Panc1 (cell line): Measurements from ENCODE around the gene CDCA4. TPM values are rescaled to one million over a fixed set of nuclear protein-coding genes. Genes with fewer than 3 reads are reported as not detected.

Source experiments
- ATAC-seq: fragments of 200-7000 bp; cut with Tn5 transposase; 2 replicates; pipeline ENCODE4 v1.9.1; 2020; ENCODE audit warnings: mild to moderate bottlenecking, moderate library complexity
- BruUV-seq: library from RNA; stranded (reverse); fragments of 400-500 nt; replicated peaks from 2 replicates; lab custom pipeline; 2021; lab: Mats Ljungman, UMichigan
- CTCF ChIA-PET: fragments of 300-600 bp; sonication (Branson Sonifier 250); formaldehyde crosslinking; loops from one replicate; lab custom pipeline; 2022; ENCODE audit warnings: antibody characterized with exemption; lab: Charles Lee
- POLR2A ChIA-PET: fragments of 300-600 bp; sonication (Branson Sonifier 250); formaldehyde crosslinking; loops from one replicate; lab custom pipeline; 2022; ENCODE audit warnings: antibody characterized with exemption; lab: Charles Lee
- DNase-seq: peaks from one replicate; pipeline ENCODE4 v3.0.0-alpha.2; 2010; ENCODE audit warnings: low read depth, low spot score
- H3K27ac ChIP-seq: 2 replicates; pipeline ENCODE4 v1.5.1; 2011; ENCODE audit warnings: mild to moderate bottlenecking, low read length, inconsistent platforms
- H3K27me3 ChIP-seq: fragments of 200-500 bp; sonication (Bioruptor generic); 2 replicates; pipeline ENCODE4 v1.6.0; 2014; ENCODE audit warnings: low read length, inconsistent platforms; ENCODE audit not compliant: control insufficient read depth, insufficient read depth
- H3K36me3 ChIP-seq: fragments of 200-500 bp; sonication (Bioruptor generic); 2 replicates; pipeline ENCODE4 v1.5.1; 2014; ENCODE audit warnings: inconsistent platforms, mild to moderate bottlenecking, low read length, moderate library complexity; ENCODE audit not compliant: control insufficient read depth, insufficient read depth
- H3K4me1 ChIP-seq: 2 replicates; pipeline ENCODE4 v1.5.1; 2011; ENCODE audit warnings: inconsistent platforms, mild to moderate bottlenecking, low read length, moderate library complexity; ENCODE audit not compliant: control insufficient read depth, insufficient read depth
- H3K4me3 ChIP-seq, 2 experiments: 2 replicates each; pipeline ENCODE4 v1.5.1; 2011 to 2012; ENCODE audit warnings: low read depth in 2 of 2, low read length in 2 of 2, mild to moderate bottlenecking in 2 of 2, inconsistent platforms in 1 of 2, moderate library complexity in 1 of 2
- H3K9me3 ChIP-seq: fragments of 200-500 bp; sonication (Bioruptor generic); 2 replicates; pipeline ENCODE4 v1.5.1; 2014; ENCODE audit warnings: low read depth, mild to moderate bottlenecking, inconsistent platforms, low read length, moderate library complexity; ENCODE audit not compliant: control insufficient read depth, insufficient read depth
- CTCF ChIP-seq: fragments of 450-650 bp; IDR thresholded peaks from 2 replicates; pipeline ENCODE4 v1.5.1; 2017; ENCODE audit warnings: mild to moderate bottlenecking
- POLR2AphosphoS5 ChIP-seq: IDR thresholded peaks from 2 replicates; pipeline ENCODE4 v1.6.1; 2012; ENCODE audit warnings: mild to moderate bottlenecking, low read depth, low read length, moderate library complexity
- SIN3A ChIP-seq: IDR thresholded peaks from 2 replicates; pipeline ENCODE4 v1.6.1; 2012; ENCODE audit warnings: low read depth, mild to moderate bottlenecking, low read length, moderate library complexity, borderline replicate concordance; ENCODE audit not compliant: insufficient read depth
- TCF7L2 ChIP-seq: IDR thresholded peaks from 2 replicates; pipeline ENCODE4 v1.6.1; 2011; ENCODE audit warnings: mild to moderate bottlenecking, low read depth, low read length, inconsistent platforms
- in situ Hi-C: cut with HindIII; loops from 2 replicates; pipeline ENCODE4 v1.10.0; 2016; ENCODE audit warnings: low sequenced_read_pairs, low pct_unique_long_range_greater_than_20kb
- intact Hi-C: fragments of 100-400 bp; cut with micrococcal nuclease; formaldehyde crosslinking; loops from one replicate; pipeline ENCODE4 v1.10.0; 2022; ENCODE audit not compliant: unreplicated experiment
- total RNA-seq: library from RNA; stranded (reverse); gene quantifications from one replicate; pipeline ENCODE4 v1.2.1, GENCODE V29; 2021; ENCODE audit not compliant: unreplicated experiment
- TF ChIP-seq, protein P1 (sequence below), 2 experiments: IDR thresholded peaks; 2 replicates each; pipeline ENCODE4 v1.6.1; 2011 to 2012; ENCODE audit warnings: low read depth in 2 of 2, control low read depth in 1 of 2, low read length in 1 of 2, mild to moderate bottlenecking in 1 of 2, moderate library complexity in 1 of 2; ENCODE audit not compliant: insufficient read depth in 1 of 2

The CDCA4 gene
- total RNA-seq, 1 experiment from 2014 or later, result 39.9 TPM

- no peaks in the 10 kb centered on the region for H3K27me3 ChIP-seq
- no peak overlapping the region for H3K27ac ChIP-seq
- no TSS peak for BruUV-seq
- no peak for TF ChIP-seq CTCF
- TF ChIP-seq POLR2AphosphoS5, result no peak
- TF ChIP-seq SIN3A, result no peak
- TF ChIP-seq, protein P1, sequence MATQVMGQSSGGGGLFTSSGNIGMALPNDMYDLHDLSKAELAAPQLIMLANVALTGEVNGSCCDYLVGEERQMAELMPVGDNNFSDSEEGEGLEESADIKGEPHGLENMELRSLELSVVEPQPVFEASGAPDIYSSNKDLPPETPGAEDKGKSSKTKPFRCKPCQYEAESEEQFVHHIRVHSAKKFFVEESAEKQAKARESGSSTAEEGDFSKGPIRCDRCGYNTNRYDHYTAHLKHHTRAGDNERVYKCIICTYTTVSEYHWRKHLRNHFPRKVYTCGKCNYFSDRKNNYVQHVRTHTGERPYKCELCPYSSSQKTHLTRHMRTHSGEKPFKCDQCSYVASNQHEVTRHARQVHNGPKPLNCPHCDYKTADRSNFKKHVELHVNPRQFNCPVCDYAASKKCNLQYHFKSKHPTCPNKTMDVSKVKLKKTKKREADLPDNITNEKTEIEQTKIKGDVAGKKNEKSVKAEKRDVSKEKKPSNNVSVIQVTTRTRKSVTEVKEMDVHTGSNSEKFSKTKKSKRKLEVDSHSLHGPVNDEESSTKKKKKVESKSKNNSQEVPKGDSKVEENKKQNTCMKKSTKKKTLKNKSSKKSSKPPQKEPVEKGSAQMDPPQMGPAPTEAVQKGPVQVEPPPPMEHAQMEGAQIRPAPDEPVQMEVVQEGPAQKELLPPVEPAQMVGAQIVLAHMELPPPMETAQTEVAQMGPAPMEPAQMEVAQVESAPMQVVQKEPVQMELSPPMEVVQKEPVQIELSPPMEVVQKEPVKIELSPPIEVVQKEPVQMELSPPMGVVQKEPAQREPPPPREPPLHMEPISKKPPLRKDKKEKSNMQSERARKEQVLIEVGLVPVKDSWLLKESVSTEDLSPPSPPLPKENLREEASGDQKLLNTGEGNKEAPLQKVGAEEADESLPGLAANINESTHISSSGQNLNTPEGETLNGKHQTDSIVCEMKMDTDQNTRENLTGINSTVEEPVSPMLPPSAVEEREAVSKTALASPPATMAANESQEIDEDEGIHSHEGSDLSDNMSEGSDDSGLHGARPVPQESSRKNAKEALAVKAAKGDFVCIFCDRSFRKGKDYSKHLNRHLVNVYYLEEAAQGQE (IDR thresholded peaks at IDR 0.05; ENCODE audit: insufficient read depth in 1 of 2, low read depth in 2 of 2, low read length in 1 of 2), result no peak
- TF ChIP-seq TCF7L2, result no peak
- CTCF ChIA-PET, result no interaction called here
- no peaks in the 10 kb centered on the region for H3K36me3 ChIP-seq
- H3K4me3 ChIP-seq, result no peak overlapping the region
- no peaks in the 10 kb centered on the region for H3K4me1 ChIP-seq
- DNase-seq (no peak), ATAC-seq (no peak)
- in situ Hi-C loops, result no loop called here
- POLR2A ChIA-PET, result no interaction called here
- intact Hi-C loops, result no loop called here
- no peaks in the 10 kb centered on the region for H3K9me3 ChIP-seq
These were observed 30.6 kb upstream of the CDCA4 start for GRCh38 chr14:105051182-105052109.

DNA sequence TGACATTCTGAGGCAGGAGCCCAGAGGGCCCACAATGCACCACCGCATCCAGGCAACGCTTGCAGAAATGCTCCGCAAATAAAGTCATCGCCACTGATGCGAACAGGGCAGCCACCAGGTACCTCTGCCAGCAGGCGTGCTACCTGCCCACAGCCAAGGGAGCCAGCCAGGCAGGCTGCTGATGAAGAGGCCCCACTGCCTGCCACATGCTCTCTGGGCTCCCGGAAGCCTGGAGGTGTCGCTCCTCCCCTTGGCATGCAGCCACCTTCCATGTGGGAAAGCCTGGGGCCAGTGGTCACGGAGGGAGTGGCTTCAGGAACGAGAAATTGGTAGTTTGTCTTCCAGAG, 29.6 kb upstream of the CDCA4 start:
- TF ChIP-seq, protein P1 (IDR thresholded peaks at IDR 0.05; ENCODE audit: insufficient read depth in 1 of 2, low read depth in 2 of 2, low read length in 1 of 2), result no peak
- no peak for TF ChIP-seq POLR2AphosphoS5
- TF ChIP-seq SIN3A, result no peak
- TF ChIP-seq TCF7L2, result no peak
- no peak for TF ChIP-seq CTCF
- Histone ChIP-seq H3K36me3 (no peaks in the 10 kb centered on the region), H3K27me3 (no peaks in the 10 kb centered on the region), H3K9me3 (no peaks in the 10 kb centered on the region), H3K27ac (no peak overlapping the region), H3K4me1 (no peaks in the 10 kb centered on the region), H3K4me3 (no peak overlapping the region)
- ATAC-seq, result no peak
- BruUV-seq, result no TSS peak
- intact Hi-C loops, result no loop called here
- CTCF ChIA-PET, result no interaction called here
- in situ Hi-C loops, result no loop called here
- DNase-seq, result no peak
- POLR2A ChIA-PET, result no interaction called here
